Measurements from ENCODE around the gene BOK. TPM values are rescaled to one million over a fixed set of nuclear protein-coding genes. Genes with fewer than 3 reads are reported as not detected.

Gene BOK
- total RNA-seq, 1 donor from 2014 or later, result 113 TPM

GRCh38 chr2:241618829-241619228, 60.3 kb downstream of the BOK start:
- no peak for DNase-seq (ENCODE audit: low read depth in 2 of 2)

- no peak for DNase-seq (ENCODE audit: low read depth in 2 of 2)
Observed at GRCh38 chr2:241619597-241620418, 61.3 kb downstream of the BOK start.

GRCh38 chr2:241620419-241620769, 61.8 kb downstream of the BOK start:
- no peak for DNase-seq (ENCODE audit: low read depth in 2 of 2)

Other genes starting within 250 kb of the BOK start
- gene HDLBP, start 243.1 kb upstream of the BOK start, total RNA-seq, result 591 and 619 TPM in 2 replicates
- 394 and 411 TPM in 2 replicates for gene SEPTIN2, start 242.8 kb upstream of the BOK start, total RNA-seq
- 22.7 and 35.7 TPM in 2 replicates for gene FARP2, start 202.5 kb upstream of the BOK start, total RNA-seq
- 240 and 367 TPM in 2 replicates for gene STK25, start 50.2 kb upstream of the BOK start, total RNA-seq
- 30.5 and 39.1 TPM in 2 replicates for gene THAP4, start 78.4 kb downstream of the BOK start, total RNA-seq
- gene ATG4B, start 78.9 kb downstream of the BOK start, total RNA-seq, result 26.2 and 39.1 TPM in 2 replicates
- gene DTYMK, start 128.1 kb downstream of the BOK start, total RNA-seq, result 22.0 and 30.3 TPM in 2 replicates
- 15.3 and 26.4 TPM in 2 replicates for gene ING5, start 143.3 kb downstream of the BOK start, total RNA-seq
- gene D2HGDH, start 175.9 kb downstream of the BOK start, total RNA-seq, result 7.8 and 13.1 TPM in 2 replicates
- gene GAL3ST2, start 218.1 kb downstream of the BOK start, total RNA-seq, result not detected in 2 replicates